ENCODE measurements around the gene CLDN8.

Gene CLDN8

GRCh38 chr21:30216041-30216723 lies at the start of gene CLDN8:
CLDN8 (minus strand) TSS chr21:30216097; CDS start chr21:30215925, 172 bp downstream.
- no peak for DNase-seq

- DNase-seq, result no peak
Observed at GRCh38 chr21:30257773-30258172, 41.9 kb upstream of the CLDN8 start.

DNA sequence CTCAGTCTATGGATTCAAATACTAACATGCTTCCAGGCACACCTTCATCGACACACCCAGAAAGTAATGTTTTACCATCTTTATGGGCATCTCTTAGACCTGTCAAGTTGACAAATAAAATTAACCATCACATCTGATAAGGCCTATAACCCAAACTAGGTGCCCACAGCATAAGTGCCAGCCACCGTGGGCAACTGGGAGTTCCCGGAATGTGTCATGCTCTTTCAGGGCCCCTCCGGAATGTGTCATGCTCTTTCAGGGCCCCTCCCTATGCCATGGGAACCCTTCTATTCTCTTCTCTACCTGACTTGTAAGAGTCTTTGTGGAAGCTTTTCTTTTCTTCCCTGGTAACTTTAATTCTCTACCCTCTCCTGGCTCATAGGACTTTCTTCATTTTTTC lies 40.2 kb upstream of the CLDN8 start:
- no peak for DNase-seq

GRCh38 chr21:30255679-30256078 lies 39.8 kb upstream of the CLDN8 start:
- DNase-seq, result no peak

DNA sequence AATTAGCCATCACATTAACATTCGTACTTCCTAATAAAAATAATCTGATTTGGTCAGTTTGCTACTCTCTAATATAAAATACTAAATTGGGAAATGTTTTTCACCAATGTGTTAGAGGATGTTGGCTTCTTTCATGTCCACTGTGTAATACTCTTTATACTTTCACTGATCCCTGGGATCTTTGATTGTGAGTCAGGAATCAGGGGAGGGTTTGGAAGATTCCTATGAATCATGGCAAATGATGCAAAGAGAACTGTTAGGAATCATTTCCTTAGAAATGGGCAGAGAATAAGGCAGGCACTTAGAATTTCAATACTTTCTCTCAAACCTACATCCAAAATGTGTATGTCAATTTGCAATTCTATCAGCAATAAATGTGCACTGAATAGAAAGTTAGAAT lies 35.9 kb upstream of the CLDN8 start:
- DNase-seq, result no peak

DNA sequence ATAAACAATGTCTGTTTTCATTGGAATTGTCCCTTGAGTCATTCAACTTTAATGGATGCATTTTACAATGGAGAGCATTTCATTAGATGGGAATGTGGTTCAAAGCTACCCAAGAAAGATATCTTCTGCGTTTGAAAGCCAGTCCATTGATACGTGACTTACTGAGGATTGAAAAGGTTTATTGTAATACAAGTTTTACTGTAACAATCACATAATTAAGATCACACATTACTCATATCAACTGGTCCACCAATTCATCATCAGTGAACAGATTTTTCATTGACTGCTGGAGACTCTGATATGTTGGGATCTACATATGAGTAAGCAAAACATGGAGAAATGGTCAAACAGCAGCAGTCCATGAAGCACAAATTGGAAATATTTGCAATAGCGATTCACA lies 34.0 kb upstream of the CLDN8 start:
- DNase-seq, result no peak

- DNase-seq, result no peak
Observed at GRCh38 chr21:30248844-30249243, 32.9 kb upstream of the CLDN8 start.

DNA sequence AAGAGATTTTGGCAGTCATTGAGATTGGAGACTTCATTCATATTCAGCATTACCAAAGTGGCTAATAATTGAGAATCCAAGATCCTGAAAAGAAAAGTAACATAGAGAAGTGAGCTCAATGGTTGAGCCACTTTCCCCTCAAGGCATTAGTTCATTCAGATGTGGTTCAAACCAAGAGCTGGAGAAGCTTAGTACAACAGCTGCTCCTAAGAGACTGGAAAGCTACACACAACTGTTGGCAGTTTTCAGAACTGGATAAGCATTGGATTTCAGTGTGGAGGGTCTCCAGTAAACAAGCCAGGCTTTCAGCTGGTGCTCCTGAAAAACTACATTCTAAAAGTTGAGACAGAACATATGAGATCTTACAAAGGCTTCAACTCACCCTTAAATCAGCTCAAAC lies 29.2 kb upstream of the CLDN8 start:
- DNase-seq, result no peak

GRCh38 chr21:30243691-30244090 lies 27.8 kb upstream of the CLDN8 start:
- no peak for DNase-seq

- DNase-seq, result no peak
Observed at GRCh38 chr21:30240661-30241060, 24.8 kb upstream of the CLDN8 start.

- no peak for DNase-seq
Observed at GRCh38 chr21:30238168-30238567, 22.3 kb upstream of the CLDN8 start.

DNA sequence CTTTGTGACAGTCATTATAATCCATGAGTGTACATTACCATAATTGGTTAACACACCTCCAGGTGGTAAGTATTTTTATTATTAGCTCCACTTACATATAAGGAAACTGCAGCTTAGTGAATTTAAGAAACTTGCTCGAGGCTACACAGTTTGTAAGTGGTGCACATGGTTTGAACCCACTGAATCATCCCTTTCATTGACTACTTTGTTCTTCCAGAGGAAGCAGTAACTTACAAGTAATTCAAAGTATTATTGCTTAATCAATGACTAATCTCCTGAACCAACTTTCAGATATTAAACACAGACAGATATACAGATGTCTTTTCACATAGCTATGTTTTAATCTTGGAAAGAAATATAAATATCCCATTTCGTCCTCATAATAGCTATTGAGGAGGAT lies 18.7 kb upstream of the CLDN8 start:
- DNase-seq, result no peak

DNA sequence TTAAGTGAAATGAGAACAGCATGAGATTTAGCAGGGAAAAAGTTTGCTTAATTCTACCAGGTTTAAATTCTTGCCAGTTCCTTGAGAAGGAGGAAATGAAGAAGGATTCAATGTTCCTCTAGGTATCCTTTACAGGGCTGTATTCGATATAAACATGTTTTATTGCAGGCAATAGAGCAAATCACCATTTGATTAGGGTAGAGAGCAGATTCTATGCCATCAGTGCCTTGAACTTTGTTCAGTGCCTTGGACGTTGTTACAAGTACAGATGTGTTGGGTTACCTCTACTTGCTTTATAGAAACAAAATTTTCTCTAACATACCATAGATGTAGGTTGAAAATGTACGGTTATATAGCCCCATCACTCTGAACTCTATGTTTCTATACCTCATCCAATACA lies 18.2 kb upstream of the CLDN8 start:
- no peak for DNase-seq

DNA sequence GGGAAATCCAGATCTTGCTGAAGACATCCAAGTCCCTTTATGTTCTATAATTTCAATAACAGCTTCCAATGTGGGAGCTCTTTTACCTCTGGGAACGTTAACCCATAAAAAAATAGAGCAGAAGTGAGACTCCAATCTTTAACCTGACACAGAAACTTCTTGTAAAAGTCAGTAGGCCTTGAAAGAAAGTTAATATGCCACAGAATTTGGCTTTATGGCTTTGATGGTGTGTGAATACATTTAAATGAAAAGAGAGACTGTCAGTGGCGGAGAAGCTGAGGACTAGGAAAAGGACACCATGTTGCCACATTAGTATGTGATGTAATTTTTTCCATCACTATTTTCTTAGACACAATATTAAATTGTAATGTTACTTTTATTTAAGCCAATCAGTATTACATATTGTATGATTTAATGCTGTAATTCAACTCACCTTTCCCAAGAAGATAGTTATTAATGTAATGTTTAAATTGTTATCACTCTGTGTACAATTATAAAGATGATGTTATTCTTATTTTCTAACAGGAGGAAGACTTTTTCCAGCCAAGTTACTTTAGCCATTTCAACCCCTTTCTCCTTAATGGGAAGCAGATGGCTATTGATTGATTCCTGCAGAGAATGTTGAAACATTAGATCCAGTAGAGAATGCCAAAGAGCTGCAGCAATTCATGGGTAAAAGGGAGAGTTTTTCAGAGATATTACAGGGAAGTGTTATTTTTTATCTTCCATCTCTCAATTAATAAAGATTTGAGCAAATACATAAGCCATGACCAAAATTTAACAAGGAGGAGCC lies 17.5 kb upstream of the CLDN8 start:
- DNase-seq, result no peak

GRCh38 chr21:30232011-30232410 lies 16.1 kb upstream of the CLDN8 start:
- no peak for DNase-seq

DNA sequence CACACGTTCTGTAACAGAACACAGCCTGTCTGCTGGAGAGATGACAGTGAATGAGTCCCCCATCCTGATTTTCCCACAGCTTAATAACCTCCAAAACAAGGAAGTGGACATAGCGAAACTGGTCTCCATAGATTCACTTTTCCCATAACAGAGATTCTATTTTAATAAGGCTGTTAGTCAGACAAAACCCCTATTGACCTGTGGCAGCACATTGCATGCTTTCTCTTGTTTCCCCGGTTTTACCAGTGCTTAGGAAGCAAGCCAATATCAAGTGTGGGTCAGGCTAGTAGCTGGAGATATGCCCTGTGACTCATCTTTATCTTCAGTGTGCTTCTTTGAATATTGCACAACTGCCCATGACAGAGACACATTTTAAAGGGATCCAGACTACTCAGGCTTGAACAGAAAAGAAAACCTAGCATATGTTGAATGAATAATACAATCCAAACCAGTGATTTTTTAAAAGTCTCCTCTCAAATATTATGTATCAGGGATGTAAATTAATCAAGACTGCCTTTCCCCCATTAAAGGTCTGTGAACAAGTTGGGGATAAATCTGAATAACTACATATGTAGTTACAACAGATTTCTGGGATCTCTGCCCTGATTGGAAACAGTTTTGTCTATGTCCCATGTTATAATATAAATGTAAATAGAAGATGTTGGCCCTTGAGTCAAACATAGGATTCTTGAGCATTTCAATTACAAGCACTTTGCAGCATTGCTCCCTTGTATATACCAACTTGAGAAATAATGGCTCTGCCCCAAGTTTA lies 11.9 kb upstream of the CLDN8 start:
- DNase-seq, result no peak

- DNase-seq, result no peak
Observed at GRCh38 chr21:30227128-30227527, 11.2 kb upstream of the CLDN8 start.

GRCh38 chr21:30223596-30223995 lies 7.7 kb upstream of the CLDN8 start:
- DNase-seq, result no peak

DNA sequence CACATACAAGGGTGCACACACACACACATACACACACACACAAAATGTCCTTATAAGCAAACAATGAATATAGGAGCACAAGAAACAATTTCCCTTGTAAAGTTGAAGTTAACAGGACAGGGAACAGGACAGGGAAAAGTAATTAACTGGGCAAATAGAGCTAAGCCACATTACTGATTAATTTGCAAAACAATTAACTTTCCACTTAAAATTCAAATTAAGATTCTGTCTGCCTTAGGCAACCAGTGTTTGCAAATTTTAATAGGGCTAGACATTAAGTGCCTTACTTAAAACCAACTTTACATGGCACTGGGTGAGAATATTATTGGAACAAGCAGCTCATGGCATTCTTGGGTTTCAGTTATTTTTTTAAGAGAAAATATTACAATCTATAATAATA lies 6.8 kb upstream of the CLDN8 start:
- DNase-seq, result no peak

DNA sequence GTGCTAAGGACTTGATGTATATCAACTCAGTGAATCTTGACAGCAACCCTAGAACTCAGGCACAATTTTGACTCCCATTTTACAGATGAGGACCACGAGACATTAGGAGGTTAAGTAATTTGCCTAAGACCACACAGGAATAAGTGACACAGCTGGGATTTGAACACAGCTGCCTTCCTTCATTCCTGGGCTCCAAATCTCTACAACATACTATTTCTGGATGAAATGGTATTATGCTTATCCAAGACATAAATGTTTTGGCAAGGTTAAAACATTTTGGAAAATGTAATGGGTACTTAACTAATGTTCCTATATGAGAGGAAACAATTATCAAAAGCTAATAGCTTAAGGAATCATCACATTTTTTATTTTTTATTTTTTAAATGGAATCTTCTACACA lies 4.8 kb downstream of the CLDN8 start:
- no peak for DNase-seq

DNA sequence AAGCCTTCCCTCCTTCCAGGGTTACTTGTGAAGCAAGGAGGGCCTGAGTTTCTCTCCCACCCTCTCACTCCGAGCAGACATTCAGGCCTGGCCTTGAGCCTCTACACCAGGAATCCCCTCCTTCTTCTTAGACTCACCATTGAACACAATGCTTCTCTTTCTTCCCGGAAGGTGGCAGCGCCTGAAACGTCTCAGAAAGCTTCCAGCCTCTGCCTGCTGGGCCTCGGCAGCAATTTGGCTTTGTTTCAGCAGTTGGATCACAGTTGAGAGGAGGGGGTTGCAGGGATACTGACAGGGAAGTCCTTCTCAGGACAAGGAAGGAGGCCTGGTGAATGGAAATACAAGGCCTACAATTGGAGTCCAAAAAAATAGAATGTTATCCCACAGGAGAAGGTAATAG lies 6.3 kb downstream of the CLDN8 start:
- DNase-seq, result no peak

- no peak for DNase-seq
Observed at GRCh38 chr21:30207252-30207579, 8.7 kb downstream of the CLDN8 start.

DNA sequence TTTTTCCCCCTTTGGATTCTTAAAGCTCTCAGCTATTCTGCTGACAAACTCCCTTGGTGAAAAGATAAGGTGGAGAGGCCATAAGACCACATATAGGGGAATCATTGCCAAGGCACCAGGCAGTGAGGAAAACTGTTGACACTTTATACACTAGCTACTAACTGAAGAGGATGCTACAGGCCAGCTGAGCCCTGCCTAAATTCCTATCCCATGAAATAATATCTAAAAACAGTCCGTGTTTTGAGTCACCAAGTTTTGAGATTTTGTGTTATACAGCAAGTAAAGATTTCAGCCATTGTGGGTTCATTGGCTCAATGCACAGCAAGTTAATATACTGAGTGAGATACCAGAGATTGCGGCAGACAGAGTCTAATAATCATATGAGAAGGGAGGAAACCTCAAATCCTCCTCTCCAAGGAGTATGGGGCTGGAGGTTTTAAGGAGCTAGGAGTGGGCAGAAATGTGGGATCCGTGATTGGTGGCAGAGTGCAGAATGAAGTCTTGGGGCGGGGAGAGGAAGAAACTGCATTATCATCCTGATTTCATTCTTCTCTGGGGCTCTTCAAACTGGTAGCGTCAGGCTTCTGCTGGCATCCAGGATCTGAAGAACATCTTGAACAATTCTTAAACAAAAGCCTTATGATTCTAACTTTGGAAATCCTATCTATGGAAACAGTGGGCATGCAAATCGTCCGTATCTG lies 9.2 kb downstream of the CLDN8 start:
- DNase-seq, result no peak
